HepG2 (cell line): ENCODE measurements around the gene ERFL. TPM values are rescaled to one million over a fixed set of nuclear protein-coding genes. Genes with fewer than 3 reads are reported as not detected.

ENCODE experiments used
- BHLHE40 ChIP-seq: IDR thresholded peaks from 2 replicates; pipeline ENCODE4 v1.6.1; 2011; ENCODE audit warnings: low read length, improper control_type of control experiment
- CENPT ChIP-seq: sonication (generic); formaldehyde crosslinking; IDR thresholded peaks from 2 replicates; pipeline ENCODE4 v1.8.0; 2022; ENCODE audit warnings: low read depth, mild to moderate bottlenecking, moderate library complexity, missing genetic modification reagents
- FOXK2 ChIP-seq: fragments of 450-650 bp; IDR thresholded peaks from 2 replicates; pipeline ENCODE4 v1.6.1; 2016
- HOMEZ ChIP-seq: IDR thresholded peaks from 2 replicates; pipeline ENCODE4 v1.6.1; 2016; ENCODE audit warnings: low read depth
- MAFG ChIP-seq: sonication (generic); formaldehyde crosslinking; IDR thresholded peaks from 2 replicates; pipeline ENCODE4 v1.5.1; 2020; ENCODE audit warnings: mild to moderate bottlenecking, missing genetic modification reagents
- TEAD2 ChIP-seq: sonication (generic); formaldehyde crosslinking; IDR thresholded peaks from 2 replicates; pipeline ENCODE4 v1.9.0; 2021; ENCODE audit warnings: missing genetic modification reagents
- TFDP1 ChIP-seq: IDR thresholded peaks from 2 replicates; pipeline ENCODE4 v1.6.1; 2016; ENCODE audit warnings: missing compliant biosample characterization, missing genetic modification reagents, borderline replicate concordance
- TSC22D2 ChIP-seq: sonication (generic); formaldehyde crosslinking; IDR thresholded peaks from 2 replicates; pipeline ENCODE4 v1.5.1; 2020; ENCODE audit warnings: missing genetic modification reagents, mild to moderate bottlenecking, borderline replicate concordance
- ZBTB20 ChIP-seq: sonication (generic); formaldehyde crosslinking; IDR thresholded peaks from 2 replicates; pipeline ENCODE4 v1.8.1; 2023; ENCODE audit warnings: missing genetic modification reagents, low read depth, mild to moderate bottlenecking, borderline replicate concordance
- ZNF451 ChIP-seq: sonication (generic); formaldehyde crosslinking; IDR thresholded peaks from 2 replicates; pipeline ENCODE4 v1.5.0; 2020; ENCODE audit warnings: mild to moderate bottlenecking, missing genetic modification reagents
- ZNF501 ChIP-seq: sonication (generic); formaldehyde crosslinking; IDR thresholded peaks from 2 replicates; pipeline ENCODE4 v1.5.1; 2020; ENCODE audit warnings: mild to moderate bottlenecking, moderate library complexity, missing genetic modification reagents
- ZNF546 ChIP-seq: sonication (generic); formaldehyde crosslinking; conservative IDR thresholded peaks from 2 replicates; pipeline ENCODE4 v1.8.1; 2023; ENCODE audit warnings: mild to moderate bottlenecking, missing genetic modification reagents
- ZNF614 ChIP-seq: IDR thresholded peaks from 2 replicates; pipeline ENCODE4 v1.6.1; 2018; ENCODE audit warnings: missing biosample characterization, missing genetic modification reagents, inconsistent platforms, borderline replicate concordance
- ZNF672 ChIP-seq: sonication (generic); formaldehyde crosslinking; IDR thresholded peaks from 2 replicates; pipeline ENCODE4 v1.8.1; 2022; ENCODE audit warnings: missing genetic modification reagents
- ZNF737 ChIP-seq: sonication (generic); formaldehyde crosslinking; IDR thresholded peaks from 2 replicates; pipeline ENCODE4 v1.5.0; 2020; ENCODE audit warnings: missing genetic modification reagents, mild to moderate bottlenecking, borderline replicate concordance
- ZXDC ChIP-seq: sonication (generic); formaldehyde crosslinking; IDR thresholded peaks from 2 replicates; pipeline ENCODE4 v1.5.0; 2020; ENCODE audit warnings: mild to moderate bottlenecking, missing genetic modification reagents
- polyA plus RNA-seq, 8 experiments: library from polyadenylated mRNA; depleted of rRNA in 3 of 8; stranded (reverse) in 7 of 8; unstranded in 1 of 8; fragments of >200 nt; fragmentation: Illumina TruSeq in 4 of 8; extraction: Trizol in 4 of 8; gene quantifications; 2 replicates each; pipeline versions ENCODE4 v1.2.1 to v1.2.3, GENCODE V29; 2011 to 2016; ENCODE audit warnings: low read depth in 4 of 8, missing spikeins in 1 of 8, mixed read lengths in 1 of 8; ENCODE audit not compliant: insufficient read depth in 1 of 8
- total RNA-seq, 5 experiments: library from RNA; depleted of rRNA; stranded (reverse); fragments of >200 nt; fragmentation: Illumina TruSeq; extraction: Trizol; gene quantifications; 2 replicates each; pipeline ENCODE4 v1.2.3, GENCODE V29; 2016; ENCODE audit warnings: low read depth in 1 of 5
- TF ChIP-seq, protein P1 (sequence below): sonication (generic); formaldehyde crosslinking; IDR thresholded peaks from 2 replicates; pipeline ENCODE4 v1.5.1; 2020; ENCODE audit warnings: missing genetic modification reagents, mild to moderate bottlenecking, borderline replicate concordance
- TF ChIP-seq, protein P2 (sequence below): sonication (generic); formaldehyde crosslinking; IDR thresholded peaks from 2 replicates; pipeline ENCODE4 v1.4.0; 2020; ENCODE audit warnings: missing genetic modification reagents

Gene ERFL
- total and polyA plus RNA-seq, 2 of the 13 experiments (the other 11 are each of a cell fraction or from before 2014, with no cell fraction given), result not detected

DNA sequence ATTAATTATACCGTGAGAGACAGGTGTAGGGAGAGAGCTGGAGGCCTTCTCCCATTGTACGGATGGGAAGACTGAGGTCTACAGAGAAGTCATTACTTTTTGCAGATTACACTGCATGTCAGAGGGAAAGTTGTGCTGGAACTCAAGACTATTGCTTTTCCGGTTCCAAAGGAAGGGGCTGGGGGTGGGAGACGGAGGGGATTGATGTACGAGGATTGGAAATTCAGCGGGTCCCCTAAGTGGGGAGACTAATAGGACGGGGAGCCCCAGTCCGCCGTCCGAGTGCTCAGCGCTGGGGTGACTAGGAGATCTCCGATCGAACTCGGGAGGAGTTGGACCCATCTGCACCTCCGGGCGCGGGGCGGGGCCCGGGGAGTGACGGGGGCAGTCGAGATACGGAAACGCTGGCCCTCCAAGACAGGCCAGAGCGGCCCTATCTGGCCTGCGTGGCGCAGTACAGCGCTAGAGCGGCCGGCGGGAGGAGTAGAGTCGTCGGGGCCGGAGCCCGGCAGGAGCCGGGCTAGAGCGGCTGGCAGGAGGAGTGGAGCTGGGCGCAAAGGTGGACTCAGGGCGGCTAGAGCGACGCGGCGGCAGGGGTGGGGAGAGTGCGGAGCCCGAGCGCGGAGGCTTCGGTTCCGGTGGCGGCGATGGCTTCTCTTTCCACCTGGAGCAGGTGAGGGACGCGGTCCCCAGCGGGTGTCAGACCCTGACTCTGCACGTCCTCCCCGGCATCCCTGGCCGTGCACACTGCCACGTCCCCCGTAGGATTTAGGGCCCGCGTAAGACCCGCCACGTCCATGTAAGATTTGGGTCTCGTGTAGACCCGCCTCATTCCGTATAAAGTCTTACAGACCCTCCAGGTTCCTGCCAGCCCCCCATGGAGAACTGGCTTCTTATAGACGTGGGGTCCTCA, 44.2 kb downstream of the ERFL start (continued):
- TF ChIP-seq ZNF451 (CRISPR knock-in tag) (0 out of 2 replicates have a peak, but pooled peaks have one; percentile 48), TSC22D2 (peak; percentile 79; the same call in 1 of the 2 replicates), ZNF546 (CRISPR knock-in tag) (no peak), ZBTB20 (CRISPR knock-in tag) (no peak), FOXK2 (no peak), ZNF737 (CRISPR knock-in tag) (no peak), ZNF501 (CRISPR knock-in tag) (0 out of 2 replicates have a peak, but pooled peaks have one; percentile 62), ZNF672 (CRISPR knock-in tag) (no peak), BHLHE40 (no peak), MAFG (CRISPR knock-in tag) (no peak), ZNF614 (peak; percentile 84), HOMEZ (CRISPR knock-in tag) (peak; percentile 38; the same call in 1 of the 2 replicates), CENPT (CRISPR knock-in tag) (no peak), ZXDC (CRISPR knock-in tag) (peak; percentile 43; the same call in 1 of the 2 replicates), TFDP1 (no peak; the same call in 1 of the 2 replicates), TEAD2 (CRISPR knock-in tag) (no peak)
- TF ChIP-seq, protein P1, sequence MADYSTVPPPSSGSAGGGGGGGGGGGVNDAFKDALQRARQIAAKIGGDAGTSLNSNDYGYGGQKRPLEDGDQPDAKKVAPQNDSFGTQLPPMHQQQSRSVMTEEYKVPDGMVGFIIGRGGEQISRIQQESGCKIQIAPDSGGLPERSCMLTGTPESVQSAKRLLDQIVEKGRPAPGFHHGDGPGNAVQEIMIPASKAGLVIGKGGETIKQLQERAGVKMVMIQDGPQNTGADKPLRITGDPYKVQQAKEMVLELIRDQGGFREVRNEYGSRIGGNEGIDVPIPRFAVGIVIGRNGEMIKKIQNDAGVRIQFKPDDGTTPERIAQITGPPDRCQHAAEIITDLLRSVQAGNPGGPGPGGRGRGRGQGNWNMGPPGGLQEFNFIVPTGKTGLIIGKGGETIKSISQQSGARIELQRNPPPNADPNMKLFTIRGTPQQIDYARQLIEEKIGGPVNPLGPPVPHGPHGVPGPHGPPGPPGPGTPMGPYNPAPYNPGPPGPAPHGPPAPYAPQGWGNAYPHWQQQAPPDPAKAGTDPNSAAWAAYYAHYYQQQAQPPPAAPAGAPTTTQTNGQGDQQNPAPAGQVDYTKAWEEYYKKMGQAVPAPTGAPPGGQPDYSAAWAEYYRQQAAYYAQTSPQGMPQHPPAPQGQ (CRISPR knock-in tag), result no peak
- TF ChIP-seq, protein P2, sequence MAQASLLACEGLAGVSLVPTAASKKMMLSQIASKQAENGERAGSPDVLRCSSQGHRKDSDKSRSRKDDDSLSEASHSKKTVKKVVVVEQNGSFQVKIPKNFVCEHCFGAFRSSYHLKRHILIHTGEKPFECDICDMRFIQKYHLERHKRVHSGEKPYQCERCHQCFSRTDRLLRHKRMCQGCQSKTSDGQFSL (CRISPR knock-in tag), result no peak
